HepG2 (cell line): ENCODE results near the gene ZNF20. TPM values are rescaled to one million over a fixed set of nuclear protein-coding genes. Genes with fewer than 3 reads are reported as not detected.

Experiments used
- ARID2 ChIP-seq: sonication (generic); formaldehyde crosslinking; IDR thresholded peaks from 2 replicates; pipeline ENCODE4 v1.8.1; 2022; ENCODE audit warnings: mild to moderate bottlenecking, missing genetic modification reagents, borderline replicate concordance
- ATF5 ChIP-seq: sonication (generic); formaldehyde crosslinking; IDR thresholded peaks from 2 replicates; pipeline ENCODE4 v1.4.0; 2020; ENCODE audit warnings: mild to moderate bottlenecking, low read depth, missing genetic modification reagents
- ATF7-NPFF ChIP-seq: sonication (generic); formaldehyde crosslinking; IDR thresholded peaks from 2 replicates; pipeline ENCODE4 v1.8.1; 2023; ENCODE audit warnings: mild to moderate bottlenecking, low read depth, missing genetic modification reagents, moderate library complexity
- GPBP1L1 ChIP-seq: sonication (generic); formaldehyde crosslinking; IDR thresholded peaks from 2 replicates; pipeline ENCODE4 v1.5.0; 2020; ENCODE audit warnings: mild to moderate bottlenecking, missing genetic modification reagents
- MAF1 ChIP-seq: sonication (generic); formaldehyde crosslinking; IDR thresholded peaks from 2 replicates; pipeline ENCODE4 v1.5.0; 2020; ENCODE audit warnings: missing genetic modification reagents, borderline replicate concordance
- NR2C2 ChIP-seq: sonication (generic); formaldehyde crosslinking; IDR thresholded peaks from 2 replicates; pipeline ENCODE4 v1.4.0; 2020; ENCODE audit warnings: missing genetic modification reagents, mild to moderate bottlenecking, moderate library complexity, borderline replicate concordance
- POLR2G ChIP-seq: fragments of 200-400 bp; formaldehyde crosslinking; IDR thresholded peaks from 2 replicates; pipeline ENCODE4 v1.6.1; 2018; ENCODE audit warnings: mild to moderate bottlenecking, low read depth, low read length, moderate library complexity
- RCOR2 ChIP-seq: IDR thresholded peaks from 2 replicates; pipeline ENCODE4 v1.6.1; 2016; ENCODE audit warnings: missing biosample characterization, missing genetic modification reagents
- UBTF ChIP-seq: sonication (generic); formaldehyde crosslinking; IDR thresholded peaks from 2 replicates; pipeline ENCODE4 v1.4.0; 2020; ENCODE audit warnings: mild to moderate bottlenecking, missing genetic modification reagents
- XBP1 ChIP-seq: sonication (generic); formaldehyde crosslinking; IDR thresholded peaks from 2 replicates; pipeline ENCODE4 v1.5.0; 2020; ENCODE audit warnings: missing genetic modification reagents
- ZBTB2 ChIP-seq: sonication (generic); formaldehyde crosslinking; IDR thresholded peaks from 2 replicates; pipeline ENCODE4 v1.8.0; 2022; ENCODE audit warnings: low read depth, missing genetic modification reagents
- ZHX1 ChIP-seq: sonication (generic); formaldehyde crosslinking; IDR thresholded peaks from 2 replicates; pipeline ENCODE4 v1.8.1; 2022; ENCODE audit warnings: low read depth, mild to moderate bottlenecking, missing genetic modification reagents
- ZNF24 ChIP-seq: fragments of 450-650 bp; IDR thresholded peaks from 2 replicates; pipeline ENCODE4 v1.6.1; 2017; ENCODE audit warnings: antibody characterized with exemption, mild to moderate bottlenecking
- ZNF251 ChIP-seq: sonication (generic); formaldehyde crosslinking; IDR thresholded peaks from 2 replicates; pipeline ENCODE4 v1.9.0; 2021; ENCODE audit warnings: mild to moderate bottlenecking, missing genetic modification reagents
- ZNF414 ChIP-seq: sonication (generic); formaldehyde crosslinking; IDR thresholded peaks from 2 replicates; pipeline ENCODE4 v1.5.0; 2020; ENCODE audit warnings: missing genetic modification reagents
- ZNF446 ChIP-seq: sonication (generic); formaldehyde crosslinking; IDR thresholded peaks from 2 replicates; pipeline ENCODE4 v1.5.0; 2020; ENCODE audit warnings: mild to moderate bottlenecking, missing genetic modification reagents
- ZNF558 ChIP-seq: sonication (generic); formaldehyde crosslinking; IDR thresholded peaks from 2 replicates; pipeline ENCODE4 v1.9.0; 2022; ENCODE audit warnings: mild to moderate bottlenecking, missing genetic modification reagents, borderline replicate concordance
- ZSCAN5A ChIP-seq: sonication (generic); formaldehyde crosslinking; IDR thresholded peaks from 2 replicates; pipeline ENCODE4 v1.8.0; 2022; ENCODE audit warnings: mild to moderate bottlenecking, missing genetic modification reagents, borderline replicate concordance
- polyA plus RNA-seq, 8 experiments: library from polyadenylated mRNA; depleted of rRNA in 3 of 8; stranded (reverse) in 7 of 8; unstranded in 1 of 8; fragments of >200 nt; fragmentation: Illumina TruSeq in 4 of 8; extraction: Trizol in 4 of 8; gene quantifications; 2 replicates each; pipeline versions ENCODE4 v1.2.1 to v1.2.3, GENCODE V29; 2011 to 2016; ENCODE audit warnings: low read depth in 4 of 8, missing spikeins in 1 of 8, mixed read lengths in 1 of 8; ENCODE audit not compliant: insufficient read depth in 1 of 8
- total RNA-seq, 5 experiments: library from RNA; depleted of rRNA; stranded (reverse); fragments of >200 nt; fragmentation: Illumina TruSeq; extraction: Trizol; gene quantifications; 2 replicates each; pipeline ENCODE4 v1.2.3, GENCODE V29; 2016; ENCODE audit warnings: low read depth in 1 of 5

The ZNF20 gene
- total and polyA plus RNA-seq, 2 of the 13 experiments (the other 11 are each of a cell fraction or from before 2014, with no cell fraction given), result 1.6 to 8.0 TPM

- TF ChIP-seq ATF5 (CRISPR knock-in tag) (no peak), UBTF (CRISPR knock-in tag) (peak; percentile 78), ZBTB2 (CRISPR knock-in tag) (0 out of 2 replicates have a peak, but pooled peaks have one; percentile 25), MAF1 (CRISPR knock-in tag) (no peak), ZSCAN5A (no peak), NR2C2 (CRISPR knock-in tag) (no peak), ARID2 (CRISPR knock-in tag) (0 out of 2 replicates have a peak, but pooled peaks have one; percentile 52), RCOR2 (CRISPR knock-in tag) (no peak), ZNF251 (CRISPR knock-in tag) (no peak), ZNF24 (no peak), ZNF446 (CRISPR knock-in tag) (no peak), ZNF558 (no peak), XBP1 (CRISPR knock-in tag) (no peak), ATF7-NPFF (CRISPR knock-in tag) (no peak), ZNF414 (CRISPR knock-in tag) (no peak), GPBP1L1 (CRISPR knock-in tag) (no peak), POLR2G (peak; percentile 69), ZHX1 (no peak)
Observed at GRCh38 chr19:12139885-12140544, at the start of gene ZNF20 (continued).
